ENCODE results near the gene CCDC188.

CCDC188 gene

DNA sequence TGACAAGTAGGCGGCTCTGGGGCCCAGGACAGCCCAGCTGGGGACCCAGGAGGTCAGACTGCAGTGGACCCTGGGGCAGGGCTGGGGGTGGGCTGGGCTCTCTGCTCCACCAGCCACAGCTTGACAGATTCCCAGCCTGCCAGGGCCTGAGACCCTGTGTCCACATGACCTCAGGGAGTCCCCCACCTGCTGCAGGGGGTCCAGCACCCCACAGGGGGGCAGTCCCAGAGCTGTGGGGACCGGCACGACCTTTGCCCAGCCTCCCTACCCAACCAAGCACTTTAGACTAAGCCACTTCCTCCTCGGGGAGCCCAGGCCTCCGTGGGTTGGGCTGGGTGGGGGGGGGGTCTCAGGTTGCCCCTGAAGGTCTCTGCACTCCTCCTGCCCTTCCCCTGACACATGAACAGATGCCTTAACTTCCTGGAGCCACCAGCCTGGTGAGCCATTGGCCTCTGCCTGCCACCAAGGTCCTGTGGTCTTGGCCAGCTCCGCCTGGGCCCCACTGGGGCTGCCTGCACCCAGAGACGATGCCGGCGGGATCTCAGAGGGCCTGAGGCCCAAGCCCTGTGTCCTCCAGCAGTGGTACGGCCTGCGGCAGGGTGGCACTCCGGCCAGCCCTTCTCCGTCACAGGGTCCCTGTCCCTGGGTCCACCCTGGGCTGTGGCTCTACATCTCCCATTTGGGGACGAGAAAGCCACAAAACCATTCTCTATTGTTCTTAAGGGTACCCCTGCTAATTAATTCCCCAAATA lies 3.4 kb downstream of the CCDC188 start:
- DNase-seq: no peak

- DNase-seq: no peak
These were observed 4.1 kb downstream of the CCDC188 start for GRCh38 chr22:20146777-20147176.

DNA sequence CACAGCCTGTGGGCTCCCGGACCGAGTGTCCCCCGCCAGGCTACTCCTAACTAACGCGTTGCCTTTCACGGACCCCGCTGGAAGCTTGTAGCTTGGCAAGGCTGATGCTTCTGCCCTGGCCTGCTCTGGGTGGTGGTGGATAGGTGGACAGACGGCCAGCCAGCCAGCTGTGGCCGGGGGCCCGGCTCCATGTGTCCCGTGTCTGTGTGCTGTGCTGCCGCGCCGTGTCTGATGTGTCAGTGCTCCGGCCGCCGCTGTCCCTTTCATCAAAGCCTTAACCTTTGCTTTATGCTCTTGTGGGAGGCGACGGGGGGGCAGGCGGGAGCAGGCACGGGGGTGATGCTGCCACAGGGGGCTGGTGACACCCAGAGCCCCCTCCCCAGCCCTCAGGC lies 5.0 kb downstream of the CCDC188 start:
- no peak for DNase-seq

DNA sequence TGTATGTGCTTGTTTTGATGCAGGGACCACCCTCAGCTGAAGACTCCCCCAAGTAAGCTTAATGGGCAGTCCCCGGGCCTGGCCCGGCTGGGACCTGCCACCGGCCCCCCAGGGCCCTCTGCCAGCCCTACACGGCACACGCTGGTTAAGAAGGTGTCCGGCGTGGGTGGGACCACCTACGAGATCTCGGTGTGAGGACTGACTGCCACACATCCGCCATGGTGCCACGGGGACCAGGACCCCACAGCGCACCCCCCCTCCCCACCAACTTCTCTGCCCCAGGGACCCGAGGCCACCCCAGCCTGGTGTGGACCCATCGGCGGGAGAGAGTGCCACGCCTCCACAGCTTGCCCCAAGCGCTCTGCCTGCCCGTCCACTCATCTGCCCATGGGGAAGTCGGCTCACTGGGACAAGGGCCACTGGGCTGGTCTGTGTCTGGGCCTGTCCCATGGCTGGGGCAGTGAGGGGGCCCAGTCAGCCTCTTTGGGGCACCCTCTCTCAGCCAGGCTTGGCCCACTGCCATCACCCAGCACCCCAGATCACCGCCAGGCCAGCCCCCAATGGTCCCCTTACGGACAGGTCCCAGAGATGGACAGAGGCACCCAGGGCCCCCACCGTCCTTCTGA lies 5.5 kb downstream of the CCDC188 start:
- DNase-seq: no peak

GRCh38 chr22:20143883-20144665 lies 6.8 kb downstream of the CCDC188 start:
- DNase-seq: no peak

DNA sequence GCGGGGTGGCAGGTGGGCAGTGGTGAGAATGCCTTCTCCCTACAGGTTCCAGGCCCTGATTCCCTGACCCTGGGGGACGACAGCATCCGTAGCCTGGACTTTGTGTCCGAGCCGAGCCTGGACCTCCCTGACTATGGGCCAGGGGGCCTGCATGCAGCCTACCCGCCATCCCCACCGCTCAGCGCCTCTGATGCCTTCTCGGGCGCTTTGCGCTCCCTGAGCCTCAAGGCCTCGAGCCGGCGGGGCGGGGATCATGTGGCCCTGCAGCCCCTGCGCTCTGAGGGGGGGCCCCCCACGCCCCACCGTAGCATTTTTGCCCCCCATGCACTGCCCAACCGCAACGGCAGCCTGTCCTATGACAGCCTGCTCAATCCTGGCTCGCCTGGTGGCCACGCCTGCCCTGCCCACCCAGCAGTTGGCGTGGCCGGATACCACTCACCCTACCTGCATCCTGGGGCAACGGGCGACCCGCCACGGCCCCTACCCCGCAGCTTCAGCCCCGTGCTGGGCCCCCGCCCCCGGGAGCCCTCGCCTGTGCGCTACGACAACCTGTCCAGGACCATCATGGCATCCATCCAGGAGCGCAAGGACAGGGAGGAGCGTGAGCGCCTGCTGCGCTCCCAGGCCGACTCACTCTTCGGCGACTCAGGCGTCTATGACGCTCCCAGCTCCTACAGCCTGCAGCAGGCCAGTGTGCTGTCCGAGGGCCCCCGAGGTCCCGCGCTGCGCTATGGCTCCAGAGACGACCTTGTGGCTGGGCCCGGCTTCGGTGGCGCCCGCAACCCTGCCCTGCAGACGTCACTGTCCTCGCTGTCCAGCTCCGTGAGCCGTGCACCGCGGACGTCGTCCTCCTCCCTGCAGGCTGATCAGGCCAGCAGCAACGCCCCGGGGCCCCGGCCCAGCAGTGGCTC lies 7.9 kb downstream of the CCDC188 start:
- DNase-seq: no peak

DNA sequence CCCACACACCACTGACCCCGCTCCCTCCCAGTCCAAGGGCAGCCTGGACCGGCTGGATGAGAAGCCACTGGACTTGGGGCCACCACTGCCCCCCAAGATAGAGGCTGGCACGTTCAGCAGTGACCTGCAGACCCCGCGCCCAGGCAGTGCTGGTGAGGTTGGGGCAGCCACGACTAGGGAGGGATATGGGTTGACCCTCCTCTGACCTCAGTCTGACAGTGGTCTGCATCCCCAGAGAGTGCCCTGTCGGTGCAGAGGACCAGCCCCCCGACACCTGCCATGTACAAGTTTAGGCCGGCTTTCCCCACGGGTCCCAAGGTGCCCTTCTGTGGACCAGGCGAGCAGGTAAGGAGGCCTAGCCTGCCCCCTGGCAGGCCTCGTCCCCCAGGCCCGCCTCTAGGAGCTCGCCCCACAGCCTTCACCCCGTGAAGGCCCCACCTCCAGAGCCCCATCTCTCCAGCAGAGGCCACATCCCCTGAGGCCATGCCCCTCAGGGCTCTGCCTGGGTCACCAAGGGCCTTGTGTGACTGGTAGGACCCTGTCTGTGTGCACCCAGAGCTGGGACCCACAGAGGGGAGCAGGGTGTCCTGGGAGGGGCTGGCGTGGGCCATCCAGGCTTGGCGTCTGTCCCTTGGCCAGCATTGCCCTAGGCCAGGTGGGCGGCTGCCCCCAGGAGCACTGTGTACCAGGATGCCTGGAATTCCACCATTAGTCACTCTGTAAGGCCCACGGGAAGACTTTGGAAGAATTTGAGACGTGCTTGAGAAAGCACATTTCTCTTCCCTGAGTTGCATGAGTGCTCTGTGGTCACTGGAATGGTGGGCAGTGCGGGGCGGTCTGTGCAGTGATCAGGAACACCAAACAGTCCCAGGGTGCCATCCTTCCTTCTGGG lies 9.4 kb downstream of the CCDC188 start:
- peak; percentile 68 for DNase-seq

- no peak for DNase-seq
These were observed 10.3 kb downstream of the CCDC188 start for GRCh38 chr22:20140521-20140964.

- no peak for DNase-seq
These were observed 10.8 kb downstream of the CCDC188 start for GRCh38 chr22:20140107-20140445.

DNA sequence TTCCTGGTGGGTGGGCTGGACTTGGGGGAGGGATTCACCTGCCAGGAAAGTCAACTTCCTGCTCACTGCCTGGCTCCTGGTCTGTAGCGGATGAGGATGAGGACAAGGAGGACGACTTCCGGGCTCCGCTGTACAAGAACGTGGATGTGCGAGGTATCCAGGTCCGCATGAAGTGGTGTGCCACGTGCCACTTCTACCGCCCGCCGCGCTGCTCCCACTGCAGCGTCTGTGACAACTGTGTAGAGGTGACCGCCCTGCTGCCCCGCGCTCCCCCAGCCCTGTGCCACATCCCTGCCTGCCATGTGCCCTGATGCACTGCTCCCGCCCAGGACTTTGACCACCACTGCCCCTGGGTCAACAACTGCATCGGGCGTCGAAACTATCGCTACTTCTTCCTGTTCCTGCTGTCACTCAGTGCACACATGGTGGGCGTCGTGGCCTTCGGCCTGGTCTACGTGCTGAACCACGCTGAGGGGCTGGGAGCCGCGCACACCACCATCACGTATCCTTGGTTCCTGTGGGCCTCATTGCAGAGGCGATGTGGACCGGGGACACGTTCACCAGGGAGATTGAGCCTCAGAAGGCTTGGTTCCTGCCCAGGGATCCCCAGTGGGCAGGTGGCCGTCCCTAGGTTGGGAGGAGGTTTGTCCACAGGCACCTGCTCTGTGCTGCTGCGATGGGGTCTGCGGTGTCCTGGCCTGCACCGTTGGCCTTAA lies 11.3 kb downstream of the CCDC188 start:
- DNase-seq: no peak

GRCh38 chr22:20138868-20139267 lies 12.0 kb downstream of the CCDC188 start:
- no peak for DNase-seq

DNA sequence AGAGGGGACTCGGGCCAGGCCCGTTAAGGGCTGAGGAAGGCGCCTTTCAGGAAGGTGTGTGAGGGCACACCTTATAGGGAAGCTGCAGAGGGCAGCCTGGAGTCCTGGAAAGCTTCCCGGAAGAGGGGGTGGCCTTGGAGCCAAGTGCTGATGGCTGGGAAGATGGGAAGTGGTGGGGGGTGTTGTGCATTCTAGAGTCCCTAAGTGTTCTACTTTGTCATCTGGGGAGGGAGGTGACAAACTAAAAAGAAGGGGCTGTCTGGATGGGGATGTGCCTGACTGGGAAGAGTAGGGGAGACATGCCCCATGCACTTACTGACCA lies 12.5 kb downstream of the CCDC188 start:
- DNase-seq: no peak

- DNase-seq: no peak
These were observed 13.0 kb downstream of the CCDC188 start for GRCh38 chr22:20137671-20138416.

DNA sequence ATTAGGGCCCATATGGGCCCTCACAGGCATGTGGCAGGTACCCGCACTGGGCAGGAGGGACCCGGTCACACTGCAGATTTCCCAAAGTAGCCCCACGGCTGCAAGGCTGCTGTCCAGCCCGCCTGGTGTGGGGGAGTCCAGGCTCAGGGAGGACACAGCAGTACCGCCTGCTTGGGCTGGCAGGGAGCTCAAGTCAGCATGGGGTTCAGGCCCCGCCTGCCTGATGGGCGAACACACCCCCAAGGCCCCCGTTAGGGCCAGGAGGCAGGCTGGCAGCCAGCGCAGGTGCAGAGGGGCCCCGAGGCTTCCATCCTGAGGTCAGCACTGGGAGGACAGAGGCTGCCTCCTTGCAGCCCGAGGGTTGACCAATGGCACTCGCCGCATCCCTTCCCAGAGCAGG lies 13.7 kb downstream of the CCDC188 start:
- DNase-seq: no peak

DNA sequence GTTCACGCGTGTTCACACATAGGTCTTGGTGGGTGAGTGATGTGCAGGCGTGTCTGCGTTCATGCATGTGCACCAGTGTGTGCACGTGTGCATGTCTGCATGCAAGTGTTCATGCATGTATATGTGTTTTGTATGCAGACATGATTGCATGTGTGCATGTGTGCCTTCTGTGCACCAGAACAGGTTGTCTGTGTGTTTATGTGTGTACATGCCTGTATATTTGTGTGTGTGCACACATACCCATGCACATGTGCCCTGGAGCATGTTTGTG lies 14.3 kb downstream of the CCDC188 start:
- DNase-seq: no peak

GRCh38 chr22:20135806-20136602 lies 14.9 kb downstream of the CCDC188 start:
- no peak for DNase-seq

DNA sequence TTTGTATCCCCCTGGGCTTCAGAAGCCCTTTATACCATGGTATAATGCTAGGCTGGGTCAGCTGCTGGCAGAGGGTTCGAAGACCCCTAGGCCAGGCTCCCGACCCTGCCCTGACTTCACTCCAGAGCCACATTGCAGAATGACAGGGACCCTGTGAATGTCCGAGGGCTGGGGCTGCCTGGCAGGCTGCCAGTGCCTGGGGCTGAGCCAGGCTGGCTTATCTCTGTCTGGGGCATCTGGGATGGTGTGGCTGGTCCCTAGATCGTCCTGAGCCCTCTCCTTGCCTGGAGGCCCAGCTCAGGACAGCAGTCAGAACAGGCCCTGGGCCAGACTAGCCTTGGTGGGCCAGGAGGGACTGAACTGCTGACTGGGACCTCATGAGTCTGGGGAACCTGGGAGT lies 15.6 kb downstream of the CCDC188 start:
- DNase-seq: no peak

DNA sequence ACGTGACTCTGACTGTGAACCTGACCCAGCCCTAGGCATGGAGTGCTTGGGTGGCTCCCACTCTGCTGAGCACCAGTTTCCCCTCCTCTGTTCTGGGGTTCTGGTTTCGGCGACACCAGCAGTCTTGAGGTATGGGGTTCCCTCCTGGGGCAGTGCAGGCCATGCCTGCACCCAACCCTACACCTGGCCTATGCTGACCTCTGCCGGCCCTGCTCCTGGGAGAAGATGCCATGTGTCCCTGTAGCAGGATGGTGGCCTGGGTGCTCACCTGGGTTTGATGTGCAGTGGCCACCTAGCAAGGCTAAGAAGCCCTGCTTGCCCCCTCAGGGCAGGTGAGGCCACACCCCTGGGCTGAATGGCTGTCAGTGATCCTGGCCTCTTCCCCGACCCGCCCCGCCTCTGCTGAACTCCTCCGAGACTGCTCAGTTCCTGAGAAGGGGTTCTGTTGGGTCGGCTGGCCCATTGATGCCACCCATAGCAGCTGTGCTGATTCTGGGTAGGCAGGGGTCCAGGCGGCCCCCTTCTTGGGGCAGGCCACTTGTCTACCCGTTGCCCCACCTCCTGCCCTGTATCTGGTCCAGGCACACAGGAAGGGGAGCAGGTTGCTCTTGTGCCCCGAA lies 16.8 kb downstream of the CCDC188 start:
- DNase-seq: no peak

DNA sequence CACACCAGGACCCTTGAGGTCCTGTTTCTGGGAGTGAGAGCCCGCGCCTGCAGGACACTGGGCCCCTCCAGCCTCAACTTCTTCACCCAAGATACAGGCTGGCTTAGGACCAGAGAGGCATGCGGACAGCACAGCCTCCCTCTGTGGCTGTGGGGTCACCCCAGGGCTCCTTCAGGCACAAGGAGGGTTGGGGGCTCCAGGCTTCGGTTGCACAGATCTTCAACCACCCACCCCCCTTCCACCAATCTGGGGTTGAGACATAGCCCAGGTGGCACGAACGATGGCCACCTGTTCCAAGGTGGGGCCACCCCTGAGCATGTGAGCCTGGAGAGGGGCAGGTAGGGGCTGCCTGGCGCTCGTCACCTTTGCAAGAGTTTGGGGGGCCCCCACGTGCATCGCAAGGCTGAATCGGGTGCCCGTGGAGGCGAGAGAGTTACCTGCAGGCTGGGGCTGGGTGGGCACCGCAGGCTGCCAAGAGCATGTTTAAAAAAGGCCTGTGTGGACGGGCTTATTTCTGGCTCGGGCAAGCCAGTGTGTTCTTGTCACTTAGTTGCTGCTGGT lies 18.1 kb downstream of the CCDC188 start:
- no peak for DNase-seq
